Loucy (cell line): ENCODE results near the gene TMEM17.
"Not testable (repeated sequence)": the region's sequence is repeated elsewhere in the genome, so short reads cannot be mapped to it uniquely, and the experiment has no call there.

ENCODE experiments used
- H2AFZ ChIP-seq: fragments of 200-600 bp; sonication (generic); 2 replicates; pipeline ENCODE4 v1.6.0; 2016; ENCODE audit warnings: antibody characterized with exemption, mild to moderate bottlenecking, low read length, moderate library complexity
- H3F3A ChIP-seq: fragments of 200-600 bp; 2 replicates; pipeline ENCODE4 v1.6.0; 2016; ENCODE audit warnings: antibody characterized with exemption, low read depth, mild to moderate bottlenecking
- H3K27me3 ChIP-seq: fragments of 200-600 bp; sonication (generic); 2 replicates; pipeline ENCODE4 v1.6.1; 2014; ENCODE audit warnings: low read length, mild to moderate bottlenecking; ENCODE audit not compliant: insufficient read depth, poor library complexity, severe bottlenecking
- H3K36me3 ChIP-seq: fragments of 200-600 bp; sonication (generic); 2 replicates; pipeline ENCODE4 v1.6.1; 2016; ENCODE audit warnings: low read length; ENCODE audit not compliant: insufficient read depth
- H3K4me1 ChIP-seq: fragments of 200-600 bp; sonication (generic); 2 replicates; pipeline ENCODE4 v1.5.1; 2014; ENCODE audit warnings: low read length, mild to moderate bottlenecking; ENCODE audit not compliant: insufficient read depth, poor library complexity, severe bottlenecking
- H3K4me2 ChIP-seq: fragments of 200-600 bp; sonication (generic); 2 replicates; pipeline ENCODE4 v1.6.0; 2014; ENCODE audit warnings: antibody characterized with exemption, low read length, low read depth, mild to moderate bottlenecking; ENCODE audit not compliant: poor library complexity, severe bottlenecking
- H3K4me3 ChIP-seq: fragments of 200-600 bp; sonication (generic); 2 replicates; pipeline ENCODE4 v1.5.1; 2014; ENCODE audit warnings: low read length, mild to moderate bottlenecking, mixed read lengths; ENCODE audit not compliant: poor library complexity, severe bottlenecking
- H3K79me2 ChIP-seq: fragments of 200-600 bp; sonication (generic); 2 replicates; pipeline ENCODE4 v1.6.1; 2014; ENCODE audit warnings: low read length; ENCODE audit not compliant: insufficient read depth
- H3K9ac ChIP-seq: fragments of 200-600 bp; sonication (generic); 2 replicates; pipeline ENCODE4 v1.6.0; 2014; ENCODE audit warnings: mild to moderate bottlenecking, low read depth, low read length, moderate library complexity; ENCODE audit not compliant: poor library complexity, severe bottlenecking
- H3K9me2 ChIP-seq: fragments of 200-600 bp; sonication (generic); replicated peaks from 2 replicates; pipeline ENCODE4 v1.6.1; 2016; ENCODE audit warnings: low read depth, low read length, mixed read lengths
- H3K9me3 ChIP-seq: fragments of 200-600 bp; sonication (generic); 2 replicates; pipeline ENCODE4 v1.6.1; 2014; ENCODE audit warnings: mild to moderate bottlenecking, antibody characterized with exemption, low read length, low read depth; ENCODE audit not compliant: insufficient read depth
- H4K20me1 ChIP-seq: fragments of 200-600 bp; sonication (generic); 2 replicates; pipeline ENCODE4 v1.6.0; 2014; ENCODE audit warnings: antibody characterized with exemption, low read length, mild to moderate bottlenecking; ENCODE audit not compliant: insufficient read depth, poor library complexity, severe bottlenecking
- EZH2phosphoT487 ChIP-seq: fragments of 200-600 bp; IDR thresholded peaks from 2 replicates; pipeline ENCODE4 v1.6.1; 2018; ENCODE audit warnings: antibody characterized with exemption, mild to moderate bottlenecking, moderate library complexity, borderline replicate concordance
- TF ChIP-seq, protein P1 (sequence below): fragments of 200-600 bp; sonication (generic); conservative IDR thresholded peaks from 2 replicates; pipeline ENCODE4 v1.5.1; 2014; ENCODE audit warnings: mild to moderate bottlenecking, antibody characterized with exemption, low read length

Gene TMEM17

DNA sequence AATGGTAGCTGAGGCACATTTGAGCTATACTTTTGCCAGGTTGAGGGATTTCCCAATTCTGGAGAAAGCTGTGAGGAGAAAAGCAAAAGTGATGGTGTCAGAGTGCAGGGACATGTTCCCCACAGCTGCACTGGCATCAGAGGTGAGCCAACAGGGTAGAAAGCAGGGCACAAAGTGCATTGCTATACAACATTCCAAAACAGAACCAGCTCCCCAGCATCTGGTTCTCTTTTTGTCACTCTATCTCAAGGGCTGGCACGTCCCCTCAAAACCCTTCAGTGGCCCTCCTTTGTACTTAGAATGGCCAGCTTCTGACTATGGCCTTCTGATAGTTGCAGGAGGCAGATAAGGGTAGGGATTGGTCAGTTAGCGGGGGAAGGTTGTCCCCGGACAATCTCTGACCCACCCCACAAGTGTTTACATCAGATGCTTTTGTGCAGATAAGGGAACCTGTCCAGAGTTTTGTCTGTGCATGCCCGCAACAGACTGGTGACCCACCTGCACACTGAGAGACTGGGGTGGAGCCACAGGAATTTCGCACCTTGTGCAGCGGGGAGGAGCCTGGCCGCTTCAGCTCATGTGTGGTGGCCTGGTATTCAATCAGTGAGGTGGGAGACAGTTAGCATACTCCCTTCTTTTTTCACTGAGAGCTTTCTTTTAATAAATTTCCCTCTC, 31.0 kb upstream of the TMEM17 start:
- Histone ChIP-seq H3K36me3 (no peaks in the 10 kb centered on the region), H4K20me1 (no peaks in the 10 kb centered on the region), H3K4me3 (no peak overlapping the region), H3K9me3 (no peaks in the 10 kb centered on the region), H2AFZ (no peak overlapping the region), H3K4me1 (no peaks in the 10 kb centered on the region), H3K4me2 (no peak overlapping the region), H3K9me2 (no peaks in the 10 kb centered on the region), H3K79me2 (no peaks in the 10 kb centered on the region), H3K9ac (no peak overlapping the region), H3K27me3 (no peaks in the 10 kb centered on the region), H3F3A (no peaks in the 10 kb centered on the region)
- TF ChIP-seq, protein P1, sequence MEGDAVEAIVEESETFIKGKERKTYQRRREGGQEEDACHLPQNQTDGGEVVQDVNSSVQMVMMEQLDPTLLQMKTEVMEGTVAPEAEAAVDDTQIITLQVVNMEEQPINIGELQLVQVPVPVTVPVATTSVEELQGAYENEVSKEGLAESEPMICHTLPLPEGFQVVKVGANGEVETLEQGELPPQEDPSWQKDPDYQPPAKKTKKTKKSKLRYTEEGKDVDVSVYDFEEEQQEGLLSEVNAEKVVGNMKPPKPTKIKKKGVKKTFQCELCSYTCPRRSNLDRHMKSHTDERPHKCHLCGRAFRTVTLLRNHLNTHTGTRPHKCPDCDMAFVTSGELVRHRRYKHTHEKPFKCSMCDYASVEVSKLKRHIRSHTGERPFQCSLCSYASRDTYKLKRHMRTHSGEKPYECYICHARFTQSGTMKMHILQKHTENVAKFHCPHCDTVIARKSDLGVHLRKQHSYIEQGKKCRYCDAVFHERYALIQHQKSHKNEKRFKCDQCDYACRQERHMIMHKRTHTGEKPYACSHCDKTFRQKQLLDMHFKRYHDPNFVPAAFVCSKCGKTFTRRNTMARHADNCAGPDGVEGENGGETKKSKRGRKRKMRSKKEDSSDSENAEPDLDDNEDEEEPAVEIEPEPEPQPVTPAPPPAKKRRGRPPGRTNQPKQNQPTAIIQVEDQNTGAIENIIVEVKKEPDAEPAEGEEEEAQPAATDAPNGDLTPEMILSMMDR, result no peak

DNA sequence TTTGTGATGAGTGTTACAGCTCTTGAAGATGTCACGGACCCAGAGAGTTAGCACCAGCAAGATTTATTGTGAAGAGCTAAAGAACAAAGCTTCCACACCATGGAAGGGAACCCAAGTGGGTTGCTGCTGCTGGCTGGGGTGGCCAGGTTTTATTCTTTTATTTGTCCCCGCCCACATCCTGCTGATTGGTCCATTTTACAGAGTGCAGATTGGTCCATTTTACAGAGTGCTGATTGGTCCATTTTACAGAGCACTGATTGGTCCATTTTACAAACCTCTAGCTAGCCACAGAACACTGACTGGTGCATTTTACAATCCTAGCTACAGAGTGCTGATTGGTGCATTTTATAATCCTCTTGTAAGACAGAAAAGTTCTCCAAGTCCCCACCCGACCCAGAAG, 29.5 kb upstream of the TMEM17 start:
- not testable (repeated sequence) for H3F3A ChIP-seq, H3K27me3 ChIP-seq, H2AFZ ChIP-seq, H3K9me3 ChIP-seq, H3K4me2 ChIP-seq, H3K4me1 ChIP-seq, H3K36me3 ChIP-seq, H4K20me1 ChIP-seq, H3K4me3 ChIP-seq, H3K9me2 ChIP-seq, H3K9ac ChIP-seq, H3K79me2 ChIP-seq

DNA sequence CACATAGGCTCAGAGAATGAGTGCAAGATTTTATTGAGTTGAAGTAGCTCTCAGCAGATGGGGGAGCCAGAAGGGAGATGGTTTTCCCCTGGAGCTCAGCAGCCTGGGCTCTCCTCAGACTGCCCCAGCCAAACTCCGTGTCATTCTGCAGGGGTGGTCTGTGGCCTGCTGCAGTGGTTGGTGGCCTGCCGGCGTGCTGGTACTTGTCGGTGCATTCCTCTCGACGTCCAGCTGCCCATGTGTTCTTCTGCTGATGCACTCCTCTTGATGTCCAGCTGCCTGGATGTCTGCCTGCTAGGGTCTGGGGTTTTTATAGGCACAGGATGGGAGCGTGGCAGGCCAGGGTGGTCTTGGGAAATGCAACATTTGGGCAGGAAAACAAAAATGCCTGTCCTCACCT, 25.6 kb upstream of the TMEM17 start:
- Histone ChIP-seq H3K79me2 (no peaks in the 10 kb centered on the region), H3K4me2 (no peak overlapping the region), H3K27me3 (no peaks in the 10 kb centered on the region), H4K20me1 (no peaks in the 10 kb centered on the region), H3K36me3 (no peaks in the 10 kb centered on the region), H3K9me2 (no peaks in the 10 kb centered on the region), H3F3A (no peaks in the 10 kb centered on the region), H3K4me1 (no peaks in the 10 kb centered on the region), H3K4me3 (no peak overlapping the region), H3K9ac (no peak overlapping the region), H2AFZ (no peak overlapping the region), H3K9me3 (no peaks in the 10 kb centered on the region)
- TF ChIP-seq EZH2phosphoT487, result no peak
- TF ChIP-seq, protein P1, result no peak

DNA sequence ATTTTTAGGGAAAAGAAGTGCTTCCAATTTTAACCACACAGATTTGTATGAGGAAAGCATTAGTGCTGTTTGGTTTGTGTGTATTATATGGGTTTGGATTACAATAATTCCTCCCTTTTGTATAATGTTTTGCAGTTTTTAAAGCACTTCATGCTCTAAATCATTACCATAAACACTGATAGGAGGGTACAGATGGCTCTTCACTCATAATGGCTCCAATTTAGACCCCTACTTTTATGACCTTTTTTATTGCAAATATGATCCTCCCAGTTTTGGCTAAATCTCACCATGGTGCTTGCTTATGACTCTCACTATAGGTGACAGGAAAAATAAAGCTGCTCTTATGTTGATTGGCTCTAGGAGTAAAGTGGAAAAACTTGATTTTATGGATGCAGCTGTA, 23.8 kb upstream of the TMEM17 start:
- Histone ChIP-seq H3K4me2 (no peak overlapping the region), H3K9me3 (no peaks in the 10 kb centered on the region), H3K9me2 (no peaks in the 10 kb centered on the region), H3F3A (no peaks in the 10 kb centered on the region), H3K4me3 (no peak overlapping the region), H2AFZ (no peak overlapping the region), H3K9ac (no peak overlapping the region), H3K36me3 (no peaks in the 10 kb centered on the region), H3K79me2 (no peaks in the 10 kb centered on the region), H3K27me3 (no peaks in the 10 kb centered on the region), H4K20me1 (no peaks in the 10 kb centered on the region), H3K4me1 (no peaks in the 10 kb centered on the region)
- TF ChIP-seq, protein P1, result no peak
- no peak for TF ChIP-seq EZH2phosphoT487
